Trophoblast cell (in vitro differentiated cells and primary cell): ENCODE measurements around the gene NR3C1.

Experiments used
- DNase-seq, 2 donors: peaks; one replicate each; pipeline ENCODE4 v3.0.0-alpha.2; 2016
- H2AFZ ChIP-seq: 2 replicates; pipeline ENCODE4 v1.6.1; 2013; ENCODE audit warnings: low read length, moderate library complexity, mild to moderate bottlenecking; ENCODE audit not compliant: insufficient read depth, poor library complexity
- H2AK5ac ChIP-seq: 2 replicates; pipeline ENCODE4 v1.6.1; 2013; ENCODE audit warnings: mild to moderate bottlenecking, low read length
- H2BK120ac ChIP-seq: 2 replicates; pipeline ENCODE4 v1.6.1; 2013; ENCODE audit warnings: low read length, mild to moderate bottlenecking, moderate library complexity; ENCODE audit not compliant: insufficient read depth, poor library complexity
- H2BK12ac ChIP-seq: 2 replicates; pipeline ENCODE4 v1.6.1; 2013; ENCODE audit warnings: mild to moderate bottlenecking, low read length, moderate library complexity
- H2BK5ac ChIP-seq: 2 replicates; pipeline ENCODE4 v1.6.1; 2013; ENCODE audit warnings: low read length, low read depth, moderate library complexity, mild to moderate bottlenecking; ENCODE audit not compliant: poor library complexity
- H3K14ac ChIP-seq: 2 replicates; pipeline ENCODE4 v1.6.1; 2013; ENCODE audit warnings: mild to moderate bottlenecking, low read length
- H3K18ac ChIP-seq: 2 replicates; pipeline ENCODE4 v1.6.1; 2013; ENCODE audit warnings: mild to moderate bottlenecking, low read length
- H3K23ac ChIP-seq: 2 replicates; pipeline ENCODE4 v1.6.1; 2013; ENCODE audit warnings: low read length
- H3K27ac ChIP-seq: 2 replicates; pipeline ENCODE4 v1.5.1; 2013; ENCODE audit warnings: low read depth, mild to moderate bottlenecking, inconsistent platforms, low read length, moderate library complexity
- H3K27me3 ChIP-seq: 2 replicates; pipeline ENCODE4 v1.6.1; 2013; ENCODE audit warnings: inconsistent platforms, mild to moderate bottlenecking, low read length, moderate library complexity; ENCODE audit not compliant: insufficient read depth
- H3K36me3 ChIP-seq, 2 experiments: 1 replicate in 1 of 2; 2 replicates in 1 of 2; pipeline ENCODE4 v1.6.1; 2013; ENCODE audit warnings: low read length in 2 of 2, mild to moderate bottlenecking in 2 of 2, moderate library complexity in 1 of 2; ENCODE audit not compliant: insufficient read depth in 2 of 2, control insufficient read depth in 1 of 2
- H3K4ac ChIP-seq: 2 replicates; pipeline ENCODE4 v1.6.1; 2013; ENCODE audit warnings: low read depth, mild to moderate bottlenecking, low read length, moderate library complexity
- H3K4me1 ChIP-seq, 2 experiments: 1 replicate in 1 of 2; 2 replicates in 1 of 2; pipeline ENCODE4 v1.6.1; 2013; ENCODE audit warnings: low read length in 2 of 2, mild to moderate bottlenecking in 2 of 2, moderate library complexity in 1 of 2; ENCODE audit not compliant: insufficient read depth in 2 of 2, control insufficient read depth in 1 of 2
- H3K4me2 ChIP-seq: 2 replicates; pipeline ENCODE4 v1.6.1; 2013; ENCODE audit warnings: inconsistent platforms, mild to moderate bottlenecking, low read length, moderate library complexity
- H3K4me3 ChIP-seq: 2 replicates; pipeline ENCODE4 v1.5.1; 2013; ENCODE audit warnings: mild to moderate bottlenecking, low read depth, low read length, inconsistent platforms
- H3K79me1 ChIP-seq: one replicate; pipeline ENCODE4 v1.6.1; 2013; ENCODE audit warnings: low read length
- H3K79me2 ChIP-seq: 2 replicates; pipeline ENCODE4 v1.6.1; 2013; ENCODE audit warnings: low read length, mild to moderate bottlenecking; ENCODE audit not compliant: control insufficient read depth, insufficient read depth, poor library complexity
- H3K9ac ChIP-seq: 2 replicates; pipeline ENCODE4 v1.6.1; 2013; ENCODE audit warnings: mild to moderate bottlenecking, low read length
- H3K9me3 ChIP-seq: 2 replicates; pipeline ENCODE4 v1.6.1; 2013; ENCODE audit warnings: low read depth, mild to moderate bottlenecking, control low read depth, inconsistent platforms, low read length; ENCODE audit not compliant: insufficient read depth
- H4K12ac ChIP-seq: 2 replicates; pipeline ENCODE4 v1.6.1; 2013; ENCODE audit warnings: low read depth, mild to moderate bottlenecking, low read length, moderate library complexity
- H4K8ac ChIP-seq: 2 replicates; pipeline ENCODE4 v1.6.1; 2013; ENCODE audit warnings: low read depth, mild to moderate bottlenecking, low read length, moderate library complexity
- H4K91ac ChIP-seq: one replicate; pipeline ENCODE4 v1.6.1; 2013; ENCODE audit warnings: low read depth, mild to moderate bottlenecking, low read length, moderate library complexity
- WGBS: extraction: QIAGEN DNeasy Blood & Tissue Kit; methylation state at CpG from one replicate; pipeline ENCODE4 v1.1.7; 2013; ENCODE audit warnings: missing lambda C conversion rate; ENCODE audit not compliant: insufficient read length, insufficient coverage; ENCODE audit errors: extremely low coverage; 5-methylcytosine and 5-hydroxymethylcytosine counted together

The NR3C1 gene

DNA sequence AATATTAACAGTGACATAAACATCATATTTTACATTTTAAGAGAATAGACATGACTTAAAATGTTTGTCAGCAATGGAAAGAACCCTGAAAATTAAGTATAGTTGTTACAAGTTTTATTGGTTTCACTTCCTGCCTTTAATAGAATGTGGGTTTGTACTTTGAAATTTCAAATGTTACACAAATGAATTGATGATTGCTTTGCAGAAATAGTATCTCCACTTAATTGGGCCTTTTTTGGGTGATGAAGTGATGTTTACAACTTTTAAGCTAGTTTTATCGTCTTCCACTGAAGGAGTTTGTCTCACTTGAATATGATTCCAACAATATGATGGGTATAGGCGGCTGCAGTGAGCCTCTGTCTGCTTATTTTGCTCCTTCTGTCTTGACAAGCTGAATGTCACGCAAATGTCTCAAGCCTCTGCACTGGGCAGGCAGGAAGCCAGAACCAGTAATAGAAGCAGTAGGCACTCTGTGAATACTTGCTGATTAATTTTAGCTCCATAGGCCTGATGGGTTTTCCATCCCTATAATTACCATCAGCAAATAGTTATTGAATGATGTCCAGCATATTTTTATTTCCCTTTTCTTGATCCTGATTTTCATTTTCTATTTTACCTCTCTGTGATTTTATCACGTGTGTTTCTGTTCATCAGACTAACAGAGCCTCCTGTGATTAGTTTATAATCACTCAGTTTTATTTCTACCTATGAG lies 10.6 kb upstream of the NR3C1 start:
- Histone ChIP-seq H3K79me1 (no peaks in the 10 kb centered on the region), H2BK5ac (no peak overlapping the region), H3K36me3 (no peaks in the 10 kb centered on the region), H4K12ac (no peak overlapping the region), H3K9me3 (no peaks in the 10 kb centered on the region), H3K27ac (no peak overlapping the region), H2AFZ (no peak overlapping the region), H3K9ac (no peak overlapping the region), H3K79me2 (no peaks in the 10 kb centered on the region), H3K23ac (no peak overlapping the region), H2AK5ac (no peak overlapping the region), H3K4me1 (no peaks in the 10 kb centered on the region), H4K8ac (no peak overlapping the region), H3K4me2 (no peak overlapping the region), H3K4ac (no peak overlapping the region), H3K27me3 (no peaks in the 10 kb centered on the region), H2BK120ac (no peak overlapping the region), H4K91ac (no peak overlapping the region), H3K4me3 (no peak overlapping the region), H3K18ac (no peak overlapping the region), H2BK12ac (no peak overlapping the region), H3K14ac (no peak overlapping the region)
- no CpG with 5 or more reads among the region's 4 CpGs for WGBS
- no peak for DNase-seq

GRCh38 chr5:143412661-143413342 lies 9.3 kb upstream of the NR3C1 start:
- no peaks in the 10 kb centered on the region for H3K79me1 ChIP-seq
- H3K4me1 ChIP-seq: no peaks in the 10 kb centered on the region
- no peak overlapping the region for H2BK12ac ChIP-seq
- H3K36me3 ChIP-seq: no peaks in the 10 kb centered on the region
- no peak overlapping the region for H4K91ac ChIP-seq
- H3K14ac ChIP-seq: no peak overlapping the region
- H3K4ac ChIP-seq: no peak overlapping the region
- no peak overlapping the region for H3K4me2 ChIP-seq
- no peak overlapping the region for H4K8ac ChIP-seq
- H3K18ac ChIP-seq: no peak overlapping the region
- no peak overlapping the region for H3K9ac ChIP-seq
- no peaks in the 10 kb centered on the region for H3K9me3 ChIP-seq
- H3K27ac ChIP-seq: no peak overlapping the region
- no peaks in the 10 kb centered on the region for H3K79me2 ChIP-seq
- no peak overlapping the region for H3K23ac ChIP-seq
- no CpG with 5 or more reads among the region's 2 CpGs for WGBS
- H2AK5ac ChIP-seq: no peak overlapping the region
- no peak overlapping the region for H4K12ac ChIP-seq
- no peak overlapping the region for H2BK120ac ChIP-seq
- H3K27me3 ChIP-seq: no peaks in the 10 kb centered on the region
- no peak overlapping the region for H2AFZ ChIP-seq
- peak in 1 of 2 donors; percentile 33 for DNase-seq
- no peak overlapping the region for H3K4me3 ChIP-seq
- no peak overlapping the region for H2BK5ac ChIP-seq

GRCh38 chr5:143409926-143410325 lies 6.4 kb upstream of the NR3C1 start:
- Histone ChIP-seq H3K23ac (no peak overlapping the region), H3K14ac (no peak overlapping the region)
- no CpG with 5 or more reads among the region's 2 CpGs for WGBS

DNA sequence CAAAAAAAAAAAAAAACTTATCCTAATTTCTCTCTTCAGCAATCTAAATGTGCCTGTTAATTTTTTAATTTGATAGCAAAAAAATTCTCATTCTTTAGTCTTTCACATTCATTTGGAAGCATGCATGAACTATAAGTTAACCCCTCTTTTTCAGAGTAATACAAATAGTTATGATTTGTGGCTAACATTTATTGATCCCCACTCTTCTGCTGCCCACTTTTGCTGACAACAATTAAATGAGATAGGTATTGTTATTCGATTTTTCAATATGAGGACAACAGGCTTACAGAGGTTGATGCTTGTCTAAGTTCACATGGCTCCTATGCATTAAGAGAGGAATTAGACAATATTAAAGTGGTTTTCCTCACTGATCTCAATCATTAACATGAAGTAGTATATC lies 2.9 kb upstream of the NR3C1 start:
- Histone ChIP-seq H3K27me3 (peaks cover 18% of the 10 kb centered on the region), H3K27ac (no peak overlapping the region), H2BK5ac (no peak overlapping the region), H4K12ac (no peak overlapping the region), H3K4ac (no peak overlapping the region), H2BK120ac (no peak overlapping the region), H2AK5ac (no peak overlapping the region), H3K4me2 (no peak overlapping the region), H3K36me3 (no peaks in the 10 kb centered on the region), H3K14ac (no peak overlapping the region), H3K79me1 (peaks cover 10% of the 10 kb centered on the region), H2BK12ac (no peak overlapping the region), H4K91ac (no peak overlapping the region), H3K79me2 (peaks cover 1% of the 10 kb centered on the region), H3K4me1 (peaks cover 0 to 5% of the 10 kb centered on the region in 2 experiments), H3K4me3 (no peak overlapping the region), H3K18ac (no peak overlapping the region), H3K9me3 (no peaks in the 10 kb centered on the region), H2AFZ (no peak overlapping the region), H4K8ac (no peak overlapping the region), H3K23ac (no peak overlapping the region), H3K9ac (no peak overlapping the region)
- no peak for DNase-seq
- WGBS: no CpG with 5 or more reads among the region's 1 CpG

More at GRCh38 chr5:143409926-143410325, 6.4 kb upstream of the NR3C1 start:
- H3K79me1 ChIP-seq: peaks cover 4% of the 10 kb centered on the region
- no peak overlapping the region for H3K4me2 ChIP-seq
- no peak overlapping the region for H2BK5ac ChIP-seq
- no peaks in the 10 kb centered on the region for H3K36me3 ChIP-seq
- H2BK120ac ChIP-seq: no peak overlapping the region
- no peak overlapping the region for H2BK12ac ChIP-seq
- H3K9ac ChIP-seq: no peak overlapping the region
- H2AK5ac ChIP-seq: no peak overlapping the region
- peaks cover 1% of the 10 kb centered on the region for H3K79me2 ChIP-seq
- no peak overlapping the region for H3K18ac ChIP-seq
- H3K4me1 ChIP-seq: no peaks in the 10 kb centered on the region
- no peak overlapping the region for H3K27ac ChIP-seq
- H3K4ac ChIP-seq: no peak overlapping the region
- no peak overlapping the region for H4K8ac ChIP-seq
- H4K91ac ChIP-seq: no peak overlapping the region
- H4K12ac ChIP-seq: no peak overlapping the region
- no peak overlapping the region for H2AFZ ChIP-seq
- no peaks in the 10 kb centered on the region for H3K27me3 ChIP-seq
- no peak overlapping the region for H3K4me3 ChIP-seq
- no peaks in the 10 kb centered on the region for H3K9me3 ChIP-seq
- no peak for DNase-seq
